ENCODE data around the gene TTC38.
A peak's percentile ranks its signal among the peaks of the same experiment; 100 is the strongest.

The TTC38 gene

GRCh38 chr22:46280063-46280817 lies 12.4 kb downstream of the TTC38 start:
- DNase-seq = no peak

GRCh38 chr22:46280999-46281623 lies 13.3 kb downstream of the TTC38 start:
- DNase-seq = no peak

- no peak for DNase-seq
Observed at GRCh38 chr22:46281866-46282678, 14.3 kb downstream of the TTC38 start.

- no peak for DNase-seq
Observed at GRCh38 chr22:46286006-46286405, 18.2 kb downstream of the TTC38 start.

DNA sequence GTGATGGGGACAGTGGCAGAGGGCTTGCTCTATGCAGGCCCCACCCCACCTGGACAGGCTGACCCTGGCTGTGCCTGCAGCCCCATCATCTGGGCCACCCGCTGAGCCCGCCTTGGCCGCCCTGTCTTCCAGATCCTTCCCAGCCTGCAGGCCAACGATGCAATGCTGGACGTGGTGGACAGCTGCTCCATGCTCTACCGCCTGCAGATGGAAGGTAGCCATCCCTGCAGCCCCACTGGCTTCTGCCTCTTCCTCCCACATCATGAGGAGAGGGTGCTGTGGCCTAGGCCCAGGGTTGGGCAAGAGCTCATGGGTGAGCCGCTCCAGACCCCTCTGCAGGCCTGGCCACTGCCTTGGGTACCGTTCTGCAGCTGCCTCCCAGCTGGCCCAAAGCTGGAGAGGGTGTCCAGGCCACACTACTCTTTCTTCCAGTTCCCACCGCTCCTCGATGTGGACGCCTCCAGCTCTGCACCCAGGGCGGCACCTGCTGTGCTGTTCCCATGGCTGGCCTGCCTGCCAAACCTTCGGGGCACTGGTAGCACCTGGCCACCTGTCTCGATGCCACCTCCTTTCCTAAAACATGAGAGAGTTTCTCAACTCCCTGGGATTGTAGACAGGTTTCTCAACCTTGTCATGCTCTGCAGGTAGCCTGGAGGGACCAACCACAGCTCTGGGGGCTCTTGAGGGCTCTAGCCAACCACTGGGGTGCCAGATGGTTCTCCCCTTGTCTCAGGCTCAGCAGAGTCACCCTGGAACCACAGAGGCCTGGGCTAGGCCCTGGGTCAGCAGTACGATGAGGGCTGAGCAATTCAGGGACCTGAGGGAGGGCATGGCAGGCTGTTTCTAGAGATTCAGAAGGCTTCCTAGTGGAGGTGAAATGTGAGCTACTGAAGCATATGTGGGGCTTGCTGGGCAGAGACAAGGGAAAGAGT lies 19.4 kb downstream of the TTC38 start:
- no peak for DNase-seq

DNA sequence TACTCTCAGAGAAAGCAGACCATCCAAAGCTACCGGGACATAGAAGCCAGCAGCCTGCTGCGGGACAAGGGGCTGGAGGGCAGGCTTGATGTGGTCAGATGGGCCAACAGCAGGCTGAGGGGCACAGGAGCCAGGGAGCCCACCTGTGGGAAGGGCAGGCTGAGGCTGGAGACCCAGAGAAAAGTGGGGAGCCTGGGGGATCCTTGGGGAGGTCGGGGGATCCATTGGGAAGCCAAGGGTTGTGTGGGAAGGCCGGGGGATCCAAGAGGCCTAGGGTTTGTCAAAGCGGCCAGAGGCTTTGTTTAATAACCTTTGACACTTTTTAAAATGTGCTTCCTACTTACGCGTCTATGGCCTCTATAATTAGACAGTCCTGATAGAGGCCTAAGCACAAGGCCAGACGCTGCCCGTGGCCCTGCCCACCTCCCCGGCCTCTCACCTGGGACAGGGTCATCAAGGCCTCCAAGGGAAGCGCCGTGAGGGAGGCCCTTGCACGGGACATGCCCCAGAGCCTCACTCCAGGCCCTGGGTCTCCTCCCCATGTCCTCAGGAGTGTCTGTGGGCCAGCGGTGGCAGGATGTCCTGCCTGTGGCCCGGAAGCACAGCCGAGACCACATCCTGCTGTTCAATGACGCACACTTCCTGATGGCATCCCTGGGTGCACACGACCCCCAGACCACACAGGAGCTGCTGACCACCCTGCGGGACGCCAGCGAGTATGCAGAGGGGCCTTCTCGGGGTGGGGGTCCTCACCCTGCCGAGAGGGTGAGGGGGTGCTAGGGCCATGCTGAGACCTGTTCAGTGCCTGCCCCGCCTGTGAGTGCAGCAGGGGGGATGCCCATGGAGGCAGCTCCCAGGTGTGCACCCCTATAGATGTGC lies 20.3 kb downstream of the TTC38 start:
- no peak for DNase-seq

DNA sequence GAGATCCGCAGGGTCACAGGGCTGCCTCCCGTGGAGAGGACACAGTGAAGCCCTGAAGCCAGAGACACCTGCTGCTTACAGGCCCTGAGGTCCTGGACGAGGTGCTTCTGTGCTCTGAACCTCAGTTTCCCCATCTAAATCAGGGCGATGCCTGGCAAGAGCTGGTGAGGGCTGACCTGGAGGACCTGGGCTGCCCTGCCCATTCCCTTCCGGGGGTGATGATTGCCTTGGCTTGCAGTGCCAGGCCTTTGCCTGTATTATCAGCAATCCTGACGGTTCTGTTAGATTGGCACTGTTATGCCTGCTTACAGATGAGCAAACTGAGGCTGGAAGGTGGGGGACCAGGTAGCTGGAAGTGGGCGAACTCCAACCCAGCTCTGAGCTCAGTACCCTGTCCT lies 21.0 kb downstream of the TTC38 start:
- no peak for DNase-seq

DNA sequence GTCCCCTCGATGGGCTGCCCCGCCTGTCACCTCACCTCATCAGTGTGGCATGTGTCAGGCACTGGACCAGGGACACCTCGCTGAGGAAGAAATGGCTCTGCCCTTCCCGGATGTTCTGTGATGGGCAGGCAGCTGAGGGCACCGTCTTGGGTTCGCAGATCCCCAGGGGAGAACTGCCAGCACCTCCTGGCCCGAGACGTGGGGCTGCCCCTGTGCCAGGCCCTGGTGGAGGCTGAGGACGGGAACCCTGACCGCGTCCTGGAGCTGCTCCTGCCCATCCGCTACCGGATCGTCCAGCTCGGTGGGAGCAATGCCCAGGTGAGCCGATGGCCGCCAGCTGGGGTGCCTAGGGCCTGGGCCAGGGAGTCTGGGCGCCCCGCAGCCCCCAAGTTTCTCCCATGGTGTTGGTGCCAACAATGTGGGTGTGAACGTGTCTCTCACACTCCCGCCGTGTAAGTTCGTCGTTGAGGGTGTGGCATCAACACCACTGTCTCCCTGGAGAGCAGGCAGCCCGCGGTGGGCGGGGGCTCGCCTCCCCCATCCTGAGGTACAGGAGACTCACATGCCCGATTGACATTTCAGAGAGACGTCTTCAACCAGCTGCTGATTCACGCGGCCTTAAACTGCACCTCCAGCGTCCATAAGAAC lies 21.6 kb downstream of the TTC38 start:
- no peak for DNase-seq

GRCh38 chr22:46290121-46290842 lies 22.5 kb downstream of the TTC38 start:
- DNase-seq = no peak

DNA sequence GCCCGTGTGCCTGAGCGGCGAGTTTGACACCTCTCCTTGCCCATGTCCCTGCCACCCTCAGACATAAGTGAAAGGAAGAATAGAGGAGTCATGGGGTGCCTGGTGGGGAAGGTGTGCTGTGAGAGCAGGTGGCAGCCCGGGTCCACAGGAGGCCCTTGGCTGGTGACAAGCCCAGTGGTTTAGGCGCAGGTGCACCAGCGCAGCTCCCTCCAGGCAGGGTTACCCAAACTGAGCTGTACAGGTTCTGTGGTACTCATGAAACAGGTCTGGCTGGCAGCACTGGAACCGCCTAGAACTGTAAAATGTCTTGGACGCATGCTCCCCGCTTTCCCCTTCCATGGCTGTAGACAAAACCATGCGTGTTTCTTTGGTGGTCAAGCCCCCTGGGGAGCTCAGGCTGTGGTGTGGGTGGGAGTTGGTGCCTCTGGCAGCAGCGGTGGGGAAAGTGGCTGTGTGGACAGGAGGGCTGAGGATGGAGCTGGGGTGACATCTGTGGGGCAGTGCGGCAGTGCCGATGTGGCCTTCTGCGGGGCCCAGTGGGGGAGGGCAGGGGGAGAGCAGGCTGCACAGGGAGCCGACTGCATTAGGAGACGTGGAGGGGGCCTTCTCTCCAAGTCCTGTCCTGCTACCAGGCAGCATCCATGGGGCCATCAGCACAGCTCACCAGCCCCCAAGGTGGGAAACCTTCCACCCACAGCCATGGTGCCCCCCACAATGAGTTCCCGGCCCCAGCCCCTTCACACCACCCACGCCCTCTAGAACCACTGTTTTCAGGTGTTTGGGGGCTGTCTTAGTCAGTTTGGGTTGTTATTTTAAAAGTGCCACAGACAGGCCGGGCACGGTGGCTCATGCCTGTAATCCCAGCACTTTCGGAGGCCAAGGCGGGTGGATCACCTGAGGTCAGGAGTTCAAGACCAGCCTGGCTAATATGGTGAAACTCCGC lies 23.3 kb downstream of the TTC38 start:
- no peak for DNase-seq

DNA sequence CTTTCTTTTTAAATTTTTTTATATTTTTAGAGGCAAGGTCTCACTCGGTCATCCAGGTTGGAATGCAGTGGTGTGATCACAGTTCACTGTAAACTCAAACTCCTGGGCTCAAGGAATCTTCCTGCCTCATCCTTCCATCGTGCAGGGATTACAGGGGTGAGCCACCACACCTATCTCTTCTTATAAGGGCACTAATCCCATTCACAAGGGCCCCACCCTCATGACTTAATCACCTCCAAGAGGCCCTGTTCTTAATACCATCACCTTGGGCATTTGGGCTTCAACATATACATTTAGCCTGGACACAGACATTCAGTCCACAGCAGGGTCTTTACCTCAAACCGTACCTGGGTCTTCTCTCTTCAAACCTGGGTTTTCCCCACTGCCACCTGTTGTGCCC lies 24.4 kb downstream of the TTC38 start:
- DNase-seq = no peak

GRCh38 chr22:46292732-46293131 lies 24.9 kb downstream of the TTC38 start:
- DNase-seq = no peak

- DNase-seq = no peak
Observed at GRCh38 chr22:46293577-46294260, 25.9 kb downstream of the TTC38 start.

DNA sequence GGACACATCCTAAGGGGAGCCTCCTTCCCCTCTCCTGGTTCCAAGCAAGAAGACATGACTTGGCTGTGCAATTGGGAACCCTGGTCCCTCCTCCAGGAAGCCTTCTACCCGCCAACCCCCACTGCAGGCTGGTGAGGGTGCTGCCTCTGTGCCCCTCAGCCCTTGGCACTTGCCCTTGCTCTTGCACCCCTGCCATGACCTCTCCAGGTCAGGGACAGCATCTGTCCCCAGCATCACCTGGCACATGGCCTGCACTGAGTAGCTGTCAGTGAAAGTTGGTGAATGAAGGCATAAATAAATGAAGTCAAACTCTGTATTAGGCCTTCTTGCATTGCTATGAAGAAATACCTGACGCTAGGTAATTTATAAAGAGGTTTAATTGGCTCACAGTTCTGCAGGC lies 27.0 kb downstream of the TTC38 start:
- DNase-seq = no peak

DNA sequence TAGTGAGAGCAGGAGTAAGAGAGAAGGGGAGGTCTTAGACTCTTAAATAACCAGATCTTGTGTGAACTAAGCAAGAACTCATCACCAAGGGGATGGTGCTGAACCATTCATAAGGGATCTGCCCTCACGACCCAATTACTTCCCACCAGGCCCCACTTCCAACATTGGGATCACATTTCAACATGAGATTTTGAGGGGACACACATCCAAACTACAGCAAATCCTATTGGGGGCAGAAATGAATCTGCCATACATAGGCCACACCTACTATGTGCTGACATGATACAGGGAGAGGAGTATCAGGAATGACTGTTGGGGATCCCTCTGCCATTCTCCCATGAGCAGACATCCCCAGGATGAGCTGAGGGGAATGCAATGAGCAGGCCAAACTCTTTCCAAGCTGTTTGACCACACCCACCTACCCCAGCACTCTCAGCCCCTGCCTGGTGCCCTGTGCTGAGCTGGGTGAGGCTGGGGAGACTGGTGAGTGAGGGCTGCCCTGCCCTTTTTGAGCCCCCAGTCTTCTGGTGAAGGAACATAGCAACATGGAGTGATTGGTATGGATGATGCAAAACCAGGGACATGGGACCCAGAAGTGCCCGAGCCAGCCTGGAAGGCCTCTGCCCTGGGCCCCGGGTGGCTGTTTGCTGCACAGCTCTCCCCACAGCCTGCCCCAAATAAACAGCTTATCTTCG lies 27.6 kb downstream of the TTC38 start:
- no peak for DNase-seq

DNA sequence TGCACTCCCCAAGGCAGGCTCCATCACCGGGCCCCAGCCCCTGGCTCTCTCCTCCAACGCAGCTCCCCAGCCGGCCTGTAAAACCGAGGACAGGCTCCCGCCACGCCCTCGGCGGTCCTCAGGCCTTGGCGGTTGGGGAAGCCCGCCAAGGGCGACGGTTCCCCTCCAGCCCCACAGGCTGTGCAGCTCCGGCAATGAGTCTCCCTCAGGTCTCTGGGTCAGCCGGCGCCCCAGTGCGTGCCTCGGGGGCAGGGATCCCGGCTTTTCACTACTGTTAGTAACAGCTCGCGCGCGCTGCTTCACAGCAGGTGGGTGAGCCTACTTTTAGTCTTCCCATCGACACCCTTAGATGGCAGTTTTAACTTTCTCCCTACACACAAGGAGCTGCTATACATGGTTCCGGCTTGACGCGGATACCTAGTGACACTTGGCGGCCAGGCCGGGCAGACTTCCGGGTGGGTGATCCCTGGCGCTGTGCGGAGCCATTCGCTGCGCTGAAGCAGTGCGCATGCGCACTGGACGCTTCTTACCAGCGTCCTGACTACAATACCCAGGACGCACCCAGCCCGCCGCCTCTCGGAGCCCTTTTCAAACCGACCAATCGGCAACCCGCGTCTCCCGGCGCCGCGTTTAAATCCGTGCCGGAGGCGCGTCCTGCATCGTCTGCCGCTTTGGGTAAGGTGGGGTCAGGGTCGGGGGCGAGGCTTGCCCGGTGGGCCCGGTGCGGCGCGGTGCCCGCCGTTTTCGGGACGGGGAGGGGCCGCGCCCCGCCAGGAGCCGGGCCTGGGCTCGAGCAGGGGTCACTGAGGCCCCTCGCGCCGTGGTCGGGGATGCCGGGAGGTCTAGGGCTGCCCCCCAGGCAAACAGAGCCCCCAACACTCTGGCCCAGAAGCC lies 28.7 kb downstream of the TTC38 start, which contains the start of gene GTSE1:
Gene GTSE1, plus strand, starts transcription at position 614 of the 894 bp plus-strand sequence. CDS start 531 bp downstream, outside the sequence.
- peak; percentile 89 for DNase-seq

Data from 8988T (cell line).